MCF 10A (cell line): ENCODE measurements around the gene C2. TPM values are rescaled to one million over a fixed set of nuclear protein-coding genes. Genes with fewer than 3 reads are reported as not detected.

Experiments used
- BruUV-seq: library from RNA; stranded (reverse); fragments of 400-500 nt; replicated peaks from 2 replicates; lab custom pipeline; 2021; lab: Mats Ljungman, UMichigan
- CTCF ChIA-PET: fragments of 300-600 bp; sonication (Branson Sonifier 250); formaldehyde crosslinking; extraction: SDS; loops from one replicate; lab custom pipeline; 2021; ENCODE audit warnings: antibody characterized with exemption, inconsistent platforms; lab: Yijun Ruan, JAX
- POLR2A ChIA-PET: fragments of 300-600, 350-650 bp; sonication (Branson Sonifier 250); formaldehyde crosslinking; extraction: SDS; loops from one replicate; lab custom pipeline; 2020; ENCODE audit warnings: antibody characterized with exemption, inconsistent platforms; lab: Yijun Ruan, JAX
- DNase-seq: peaks from one replicate; pipeline ENCODE4 v3.0.0-alpha.2; 2018; ENCODE audit not compliant: unreplicated experiment
- H3K27ac Mint-ChIP-seq: one replicate; pipeline ENCODE4 v1.8.0; 2022; ENCODE audit warnings: mild to moderate bottlenecking, low read depth, mixed read lengths; ENCODE audit not compliant: unreplicated experiment
- H3K27me3 Mint-ChIP-seq: one replicate; pipeline ENCODE4 v1.8.0; 2022; ENCODE audit warnings: mixed read lengths; ENCODE audit not compliant: insufficient read depth, unreplicated experiment
- H3K36me3 Mint-ChIP-seq: one replicate; pipeline ENCODE4 v1.8.0; 2022; ENCODE audit warnings: mild to moderate bottlenecking, moderate library complexity, mixed read lengths; ENCODE audit not compliant: insufficient read depth, unreplicated experiment
- H3K4me1 Mint-ChIP-seq: one replicate; pipeline ENCODE4 v1.8.0; 2022; ENCODE audit warnings: mixed read lengths; ENCODE audit not compliant: insufficient read depth, unreplicated experiment
- H3K4me3 Mint-ChIP-seq: one replicate; pipeline ENCODE4 v1.8.0; 2022; ENCODE audit warnings: mild to moderate bottlenecking, moderate library complexity, mixed read lengths; ENCODE audit not compliant: unreplicated experiment
- H3K9me3 Mint-ChIP-seq: one replicate; pipeline ENCODE4 v1.8.0; 2022; ENCODE audit warnings: mixed read lengths; ENCODE audit not compliant: unreplicated experiment
- intact Hi-C: fragments of 100-400 bp; cut with micrococcal nuclease; formaldehyde crosslinking; loops from 2 replicates; pipeline ENCODE4 v1.14.1; 2022
- total RNA-seq: library from RNA; stranded (reverse); gene quantifications from 2 replicates; pipeline ENCODE4 v1.2.3, GENCODE V29; 2022
- TF ChIP-seq, protein P1 (sequence below): fragments of 200-600 bp; IDR thresholded peaks from one replicate; pipeline ENCODE4 v1.8.0; 2022; ENCODE audit warnings: antibody characterized with exemption, mild to moderate bottlenecking; ENCODE audit not compliant: unreplicated experiment

C2 gene
- total RNA-seq, 1 experiment from 2014 or later, result not detected

DNA sequence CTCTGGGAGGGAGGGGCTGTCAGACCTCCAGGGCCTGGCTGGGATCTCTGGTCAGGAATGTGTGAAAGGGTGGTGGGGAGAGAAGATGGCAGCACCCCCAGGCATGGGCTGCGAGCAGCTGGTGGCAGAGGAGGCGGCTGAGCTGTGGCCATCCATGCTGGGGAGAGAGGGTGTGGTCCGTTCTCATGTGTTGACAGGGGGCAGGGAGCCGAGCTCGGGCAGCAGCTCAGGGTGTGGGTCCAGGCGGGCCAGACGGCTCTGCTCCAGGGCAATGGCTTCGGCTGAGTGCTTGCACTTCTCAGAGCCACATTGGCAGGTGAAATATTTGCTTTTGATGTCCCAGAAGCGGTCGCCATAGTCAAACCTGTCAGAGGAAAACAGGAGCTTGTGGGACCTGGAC lies 47.6 kb upstream of the C2 start:
- intact Hi-C loops, result no loop called here

DNA sequence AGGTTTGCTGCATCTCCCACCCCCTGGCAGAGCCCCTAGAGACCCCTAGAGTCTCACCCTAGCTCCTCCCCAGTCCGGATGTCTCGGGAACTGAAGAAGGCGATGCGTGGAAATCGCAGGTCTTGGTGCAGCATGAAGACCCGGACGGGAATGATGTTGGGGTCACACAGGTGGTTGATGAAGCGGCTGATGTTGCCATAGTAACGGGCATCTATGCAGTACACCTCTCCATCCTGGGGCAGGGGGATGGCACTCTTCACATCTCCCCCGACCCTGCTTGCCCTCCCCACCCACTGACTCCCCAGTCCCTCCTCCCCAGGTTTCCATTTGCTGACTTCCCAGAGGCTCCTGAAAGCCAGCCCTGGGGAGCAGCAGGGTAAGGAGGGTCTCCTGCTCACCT lies 46.9 kb upstream of the C2 start:
- no peaks in the 10 kb centered on the region for H3K27me3 Mint-ChIP-seq
- no TSS peak for BruUV-seq
- TF ChIP-seq, protein P1, sequence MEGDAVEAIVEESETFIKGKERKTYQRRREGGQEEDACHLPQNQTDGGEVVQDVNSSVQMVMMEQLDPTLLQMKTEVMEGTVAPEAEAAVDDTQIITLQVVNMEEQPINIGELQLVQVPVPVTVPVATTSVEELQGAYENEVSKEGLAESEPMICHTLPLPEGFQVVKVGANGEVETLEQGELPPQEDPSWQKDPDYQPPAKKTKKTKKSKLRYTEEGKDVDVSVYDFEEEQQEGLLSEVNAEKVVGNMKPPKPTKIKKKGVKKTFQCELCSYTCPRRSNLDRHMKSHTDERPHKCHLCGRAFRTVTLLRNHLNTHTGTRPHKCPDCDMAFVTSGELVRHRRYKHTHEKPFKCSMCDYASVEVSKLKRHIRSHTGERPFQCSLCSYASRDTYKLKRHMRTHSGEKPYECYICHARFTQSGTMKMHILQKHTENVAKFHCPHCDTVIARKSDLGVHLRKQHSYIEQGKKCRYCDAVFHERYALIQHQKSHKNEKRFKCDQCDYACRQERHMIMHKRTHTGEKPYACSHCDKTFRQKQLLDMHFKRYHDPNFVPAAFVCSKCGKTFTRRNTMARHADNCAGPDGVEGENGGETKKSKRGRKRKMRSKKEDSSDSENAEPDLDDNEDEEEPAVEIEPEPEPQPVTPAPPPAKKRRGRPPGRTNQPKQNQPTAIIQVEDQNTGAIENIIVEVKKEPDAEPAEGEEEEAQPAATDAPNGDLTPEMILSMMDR, result no peak
- no peaks in the 10 kb centered on the region for H3K9me3 Mint-ChIP-seq
- H3K27ac Mint-ChIP-seq, result no peak overlapping the region
- no peaks in the 10 kb centered on the region for H3K4me1 Mint-ChIP-seq
- CTCF ChIA-PET, result interaction anchor here (0.6 to 1.0 kb wide), 2 partner anchors 9 to 14 kb away, joined by 6 read pairs; no protein-coding TSS in a partner anchor
- POLR2A ChIA-PET, result interaction anchor here (1.0 to 1.3 kb wide), 3 partner anchors 9 to 21 kb away, joined by 3 to 5 read pairs (median 3); partner anchors contain the start of genes NEU1 and ZBTB12
- no peak for DNase-seq
- intact Hi-C loops, result no loop called here
- peaks cover 54% of the 10 kb centered on the region for H3K36me3 Mint-ChIP-seq
- H3K4me3 Mint-ChIP-seq, result no peak overlapping the region

More for the DNA sequence above, 47.6 kb upstream of the C2 start:
- BruUV-seq, result TSS peak; percentile 62
- Mint-ChIP-seq H3K36me3 (peaks cover 47% of the 10 kb centered on the region), H3K4me3 (no peak overlapping the region), H3K27me3 (no peaks in the 10 kb centered on the region), H3K9me3 (no peaks in the 10 kb centered on the region), H3K27ac (no peak overlapping the region), H3K4me1 (no peaks in the 10 kb centered on the region)
- TF ChIP-seq, protein P1, result no peak
- DNase-seq, result no peak
- ChIA-PET POLR2A (interaction anchor here (1.0 kb wide), 1 partner anchor 17 kb away, joined by 3 read pairs; the partner anchor contains the start of gene NEU1), CTCF (interaction anchor here (0.6 to 1.0 kb wide), 3 partner anchors 10 to 17 kb away, joined by 3 to 6 read pairs (median 6); partner anchors contain the start of gene EHMT2)

GRCh38 chr6:31881136-31881859 lies 46.2 kb upstream of the C2 start:
- no peaks in the 10 kb centered on the region for H3K4me1 Mint-ChIP-seq
- no peak overlapping the region for H3K4me3 Mint-ChIP-seq
- peaks cover 58% of the 10 kb centered on the region for H3K36me3 Mint-ChIP-seq
- TF ChIP-seq, protein P1, result no peak
- no peak overlapping the region for H3K27ac Mint-ChIP-seq
- no peak for DNase-seq
- H3K27me3 Mint-ChIP-seq, result no peaks in the 10 kb centered on the region
- intact Hi-C loops, result no loop called here
- no TSS peak for BruUV-seq
- no peaks in the 10 kb centered on the region for H3K9me3 Mint-ChIP-seq
- ChIA-PET CTCF (interaction anchor here (0.6 kb wide), 1 partner anchor 194 kb away, joined by 3 read pairs; no protein-coding TSS in a partner anchor), POLR2A (interaction anchor here (0.6 to 1.3 kb wide), 5 partner anchors 9 to 102 kb away, joined by 3 to 5 read pairs (median 3); partner anchors contain the start of genes HSPA1B, NEU1 and ZBTB12)

DNA sequence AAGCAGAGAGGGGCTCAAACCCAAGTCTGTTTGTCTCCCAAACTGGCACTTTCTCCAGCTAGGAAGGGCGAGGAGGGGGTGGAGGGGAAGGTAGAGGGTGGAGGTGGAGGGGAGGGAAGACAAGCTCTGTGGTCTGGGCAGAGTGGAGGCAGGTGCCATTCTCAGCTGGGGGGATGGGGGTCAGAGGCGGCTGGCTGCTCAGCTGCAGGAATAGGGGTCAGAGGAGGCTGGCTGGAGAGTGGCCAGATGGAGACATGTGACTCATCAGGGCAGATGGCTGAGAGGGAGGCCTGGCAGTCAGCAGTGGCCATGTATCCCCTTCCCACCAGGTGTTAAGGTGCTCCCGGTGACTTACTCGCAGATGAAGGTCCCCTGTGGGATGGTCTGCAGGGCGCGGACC lies 45.2 kb upstream of the C2 start:
- Mint-ChIP-seq H3K27me3 (no peaks in the 10 kb centered on the region), H3K4me3 (no peak overlapping the region), H3K27ac (no peak overlapping the region), H3K4me1 (no peaks in the 10 kb centered on the region), H3K36me3 (peaks cover 63% of the 10 kb centered on the region), H3K9me3 (no peaks in the 10 kb centered on the region)
- BruUV-seq, result no TSS peak
- POLR2A ChIA-PET, result interaction anchor here (0.7 kb wide), 1 partner anchor 103 kb away, joined by 3 read pairs; no protein-coding TSS in a partner anchor
- intact Hi-C loops, result no loop called here
- DNase-seq, result no peak
- CTCF ChIA-PET, result interaction anchor here (0.6 to 1.1 kb wide), 2 partner anchors 16 to 24 kb away, joined by 4 to 6 read pairs; no protein-coding TSS in a partner anchor
- TF ChIP-seq, protein P1, result no peak
